CD4-positive, alpha-beta T cell (primary cell): Measurements from ENCODE around the gene GLCCI1. TPM values are rescaled to one million over a fixed set of nuclear protein-coding genes. Genes with fewer than 3 reads are reported as not detected.
A peak's percentile ranks its signal among the peaks of the same experiment; 100 is the strongest.
"Not testable (repeated sequence)": the region's sequence is repeated elsewhere in the genome, so short reads cannot be mapped to it uniquely, and the experiment has no call there.

Source experiments
- ATAC-seq: fragments of 200-7000 bp; cut with Tn5 transposase; one replicate; pipeline ENCODE4 v1.10.0; 2022; ENCODE audit warnings: mild to moderate bottlenecking; ENCODE audit not compliant: poor library complexity
- CTCF ChIA-PET: fragments of 350-600 bp; sonication (Branson Sonifier 250); formaldehyde crosslinking; loops from one replicate; lab custom pipeline; 2021; ENCODE audit warnings: antibody characterized with exemption, inconsistent platforms; lab: Charles Lee
- POLR2A ChIA-PET: fragments of 350-600 bp; sonication (Branson Sonifier 250); formaldehyde crosslinking; loops from one replicate; lab custom pipeline; 2021; ENCODE audit warnings: antibody characterized with exemption, inconsistent platforms; lab: Charles Lee
- DNase-seq, 14 experiments: peaks; one replicate each; pipeline ENCODE4 v3.0.0-alpha.2; 2013 to 2020; ENCODE audit warnings: mixed read lengths in 2 of 14
- H3K27ac ChIP-seq, 2 donors: one replicate each; pipeline versions ENCODE4 v1.5.1 to v1.7.0; 2013; ENCODE audit warnings: low read length in 2 of 2, low read depth in 1 of 2, mild to moderate bottlenecking in 1 of 2
- H3K27me3 ChIP-seq, 2 experiments: 1 replicate in 1 of 2; 2 replicates in 1 of 2; pipeline versions ENCODE4 v1.6.1 to v1.7.0; 2013; ENCODE audit warnings: low read length in 2 of 2, control low read depth in 1 of 2, mild to moderate bottlenecking in 1 of 2, moderate library complexity in 1 of 2; ENCODE audit not compliant: insufficient read depth in 2 of 2, control insufficient read depth in 1 of 2
- H3K36me3 ChIP-seq: one replicate; pipeline ENCODE4 v1.6.1; 2013; ENCODE audit warnings: low read length, control low read depth; ENCODE audit not compliant: insufficient read depth
- H3K4me1 ChIP-seq: one replicate; pipeline ENCODE4 v1.6.1; 2013; ENCODE audit warnings: low read length, control low read depth; ENCODE audit not compliant: insufficient read depth
- H3K4me3 ChIP-seq: one replicate; pipeline ENCODE4 v1.5.1; 2013; ENCODE audit warnings: mild to moderate bottlenecking, low read length, moderate library complexity
- H3K9me3 ChIP-seq, 2 experiments: 1 replicate in 1 of 2; 2 replicates in 1 of 2; pipeline versions ENCODE4 v1.6.1 to v1.7.0; 2013; ENCODE audit warnings: low read length in 2 of 2, mild to moderate bottlenecking in 2 of 2, control low read depth in 1 of 2, moderate library complexity in 1 of 2; ENCODE audit not compliant: control insufficient read depth in 1 of 2, insufficient read depth in 1 of 2
- H3K27ac Mint-ChIP-seq: one replicate; pipeline ENCODE4 v1.8.0; 2020; ENCODE audit warnings: mixed read lengths
- H3K27me3 Mint-ChIP-seq: one replicate; pipeline ENCODE4 v1.8.0; 2021; ENCODE audit warnings: mixed read lengths
- H3K36me3 Mint-ChIP-seq: one replicate; pipeline ENCODE4 v1.8.0; 2021; ENCODE audit warnings: low read depth, mixed read lengths
- H3K4me1 Mint-ChIP-seq: one replicate; pipeline ENCODE4 v1.8.0; 2021; ENCODE audit warnings: low read depth, mixed read lengths
- H3K4me3 Mint-ChIP-seq: one replicate; pipeline ENCODE4 v1.8.0; 2020; ENCODE audit warnings: mild to moderate bottlenecking, mixed read lengths
- H3K9me3 Mint-ChIP-seq: one replicate; pipeline ENCODE4 v1.8.0; 2020; ENCODE audit warnings: mixed read lengths
- CTCF ChIP-seq: fragments of 200-600 bp; IDR thresholded peaks from one replicate; pipeline ENCODE4 v1.8.0; 2022; ENCODE audit warnings: antibody characterized with exemption, mild to moderate bottlenecking
- intact Hi-C, 2 experiments: fragments of 100-400 bp; cut with DNase I in 1 of 2; cut with micrococcal nuclease in 1 of 2; formaldehyde crosslinking; loops; one replicate each; pipeline versions ENCODE4 v1.15.1 to v1.9.0; 2023 to 2025; cut with DNase I, micrococcal nuclease
- total RNA-seq, 174 experiments: library from RNA in 2 of 174; stranded (reverse) in 2 of 174; gene quantifications; one replicate each; pipeline ENCODE4 v1.2.3 and lab custom pipeline; 2021 to 2026

Gene GLCCI1
- total RNA-seq, 2 experiments from 2014 or later = 22.2 to 22.3 TPM

- ChIA-PET POLR2A (no interaction called here), CTCF (interaction anchor here (0.9 to 1.0 kb wide), 2 partner anchors 9 to 145 kb away, joined by 3 read pairs; no protein-coding TSS in a partner anchor)
- H3K9me3 Mint-ChIP-seq = no peaks in the 10 kb centered on the region
- intact Hi-C loops = loop anchor here in 1 of 2 experiments (10.0 kb wide), 2 partner anchors 80 to 150 kb away; no protein-coding TSS in a partner anchor
- peak in 1 of 14 experiments; percentile 21 for DNase-seq
- H3K27ac Mint-ChIP-seq = peak overlapping the region; percentile 48
- no peak for ATAC-seq
- H3K4me3 Mint-ChIP-seq = no peak overlapping the region
- Histone ChIP-seq H3K4me1 (peaks cover 12% of the 10 kb centered on the region), H3K27ac (no peak overlapping the region), H3K9me3 (no peaks in the 10 kb centered on the region), H3K36me3 (peaks cover 14% of the 10 kb centered on the region), H3K4me3 (no peak overlapping the region), H3K27me3 (no peaks in the 10 kb centered on the region)
- H3K4me1 Mint-ChIP-seq = peaks cover 86% of the 10 kb centered on the region
- TF ChIP-seq CTCF = no peak
- H3K27me3 Mint-ChIP-seq = no peaks in the 10 kb centered on the region
- peaks cover 59% of the 10 kb centered on the region for H3K36me3 Mint-ChIP-seq
Observed at GRCh38 chr7:8044761-8045430, 76.3 kb downstream of the GLCCI1 start.

GRCh38 chr7:8048067-8048466 is 79.5 kb downstream of the GLCCI1 start:
- DNase-seq, H3K9me3 Mint-ChIP-seq, CTCF ChIA-PET, H3K36me3 ChIP-seq, H3K27me3 Mint-ChIP-seq, ATAC-seq, H3K9me3 ChIP-seq, H3K4me3 ChIP-seq, H3K4me3 Mint-ChIP-seq, H3K27ac ChIP-seq, H3K27me3 ChIP-seq, H3K4me1 ChIP-seq: not testable (repeated sequence)
- Mint-ChIP-seq H3K36me3 (peaks cover 37% of the 10 kb centered on the region), H3K4me1 (peaks cover 85% of the 10 kb centered on the region), H3K27ac (peak overlapping the region; percentile 56)
- intact Hi-C loops = loop anchor here in 1 of 2 experiments (10.0 kb wide), 2 partner anchors 77 to 147 kb away; no protein-coding TSS in a partner anchor
- POLR2A ChIA-PET = interaction anchor here (0.8 to 0.9 kb wide), 2 partner anchors 12 to 78 kb away, joined by 3 to 4 read pairs; no protein-coding TSS in a partner anchor

GRCh38 chr7:8051373-8051772 is 82.8 kb downstream of the GLCCI1 start:
- DNase-seq (no peak), ATAC-seq (no peak)
- Mint-ChIP-seq H3K27me3 (no peaks in the 10 kb centered on the region), H3K9me3 (no peaks in the 10 kb centered on the region), H3K27ac (no peak overlapping the region), H3K4me1 (peaks cover 56% of the 10 kb centered on the region), H3K36me3 (peaks cover 27% of the 10 kb centered on the region), H3K4me3 (no peak overlapping the region)
- H3K27me3 ChIP-seq = no peaks in the 10 kb centered on the region
- no peak for TF ChIP-seq CTCF
- POLR2A ChIA-PET = interaction anchor here (1.0 to 1.1 kb wide), 2 partner anchors 60 to 83 kb away, joined by 3 to 4 read pairs; no protein-coding TSS in a partner anchor
- CTCF ChIA-PET = no interaction called here
- no peaks in the 10 kb centered on the region for H3K9me3 ChIP-seq
- H3K27ac ChIP-seq = no peak overlapping the region
- H3K36me3 ChIP-seq = peaks cover 14% of the 10 kb centered on the region
- no peak overlapping the region for H3K4me3 ChIP-seq
- intact Hi-C loops = loop anchor here in 1 of 2 experiments (5.0 kb wide), 1 partner anchor 369 kb away; no protein-coding TSS in a partner anchor
- no peaks in the 10 kb centered on the region for H3K4me1 ChIP-seq
